WTC11 (cell line): ENCODE results near the gene RPL19. TPM values are rescaled to one million over a fixed set of nuclear protein-coding genes. Genes with fewer than 3 reads are reported as not detected.
A peak's percentile ranks its signal among the peaks of the same experiment; 100 is the strongest.

ENCODE experiments used
- ATAC-seq: fragments of 200-7000 bp; cut with Tn5 transposase; 2 replicates; pipeline ENCODE4 v1.10.0; 2021; ENCODE audit warnings: mild to moderate bottlenecking, moderate library complexity
- CTCF ChIA-PET: fragments of 300-600 bp; sonication (Branson Sonifier 250); formaldehyde crosslinking; loops from one replicate; lab custom pipeline; 2021; ENCODE audit warnings: antibody characterized with exemption; lab: Charles Lee
- POLR2A ChIA-PET: fragments of 350-600 bp; sonication (Branson Sonifier 250); formaldehyde crosslinking; loops from one replicate; lab custom pipeline; 2021; ENCODE audit warnings: antibody characterized with exemption; lab: Charles Lee
- DNase-seq: peaks from one replicate; pipeline ENCODE4 v3.0.0; 2021; ENCODE audit warnings: low spot score
- H3K27ac Mint-ChIP-seq: 2 replicates; pipeline ENCODE4 v1.8.0; 2021; ENCODE audit warnings: mixed read lengths
- H3K27me3 Mint-ChIP-seq: 2 replicates; pipeline ENCODE4 v1.8.0; 2021; ENCODE audit warnings: low read depth, mild to moderate bottlenecking, moderate library complexity, mixed read lengths
- H3K36me3 Mint-ChIP-seq: 2 replicates; pipeline ENCODE4 v1.8.0; 2021; ENCODE audit warnings: mixed read lengths
- H3K4me1 Mint-ChIP-seq: 2 replicates; pipeline ENCODE4 v1.8.0; 2022; ENCODE audit warnings: mixed read lengths
- H3K4me3 Mint-ChIP-seq: 2 replicates; pipeline ENCODE4 v1.8.0; 2021; ENCODE audit warnings: mild to moderate bottlenecking, moderate library complexity, mixed read lengths
- H3K9me3 Mint-ChIP-seq: 2 replicates; pipeline ENCODE4 v1.8.0; 2021; ENCODE audit warnings: mixed read lengths
- ATF1 ChIP-seq: sonication (generic); formaldehyde crosslinking; IDR thresholded peaks from 2 replicates; pipeline ENCODE4 v1.8.1; 2023; ENCODE audit warnings: mild to moderate bottlenecking, moderate library complexity, missing genetic modification reagents
- NR2C2 ChIP-seq: sonication (generic); formaldehyde crosslinking; IDR thresholded peaks from 2 replicates; pipeline ENCODE4 v1.8.0; 2022; ENCODE audit warnings: mild to moderate bottlenecking, missing genetic modification reagents
- RORB ChIP-seq: fragments of 250-450 bp; sonication (Bioruptor Pico); IDR thresholded peaks from 2 replicates; pipeline ENCODE4 v1.9.0; 2021; ENCODE audit warnings: mild to moderate bottlenecking
- ZNF121 ChIP-seq: sonication (generic); formaldehyde crosslinking; IDR thresholded peaks from 2 replicates; pipeline ENCODE4 v1.8.0; 2023; ENCODE audit warnings: missing genetic modification reagents
- total RNA-seq: library from RNA; stranded (reverse); gene quantifications from 3 replicates; pipeline ENCODE4 v1.2.3, GENCODE V29; 2021
- TF ChIP-seq, protein P1 (sequence below): fragments of 250-450 bp; sonication (Bioruptor Pico); IDR thresholded peaks from 2 replicates; pipeline ENCODE4 v1.9.0; 2021; ENCODE audit warnings: mild to moderate bottlenecking
- TF ChIP-seq, protein P2 (sequence below): sonication (generic); formaldehyde crosslinking; IDR thresholded peaks from 2 replicates; pipeline ENCODE4 v1.8.1; 2023; ENCODE audit warnings: mild to moderate bottlenecking, missing genetic modification reagents, borderline replicate concordance
- TF ChIP-seq, protein P3 (sequence below): sonication (generic); formaldehyde crosslinking; IDR thresholded peaks from 2 replicates; pipeline ENCODE4 v1.8.0; 2023; ENCODE audit warnings: missing genetic modification reagents, mild to moderate bottlenecking, borderline replicate concordance
- TF ChIP-seq, protein P4 (sequence below): sonication (generic); formaldehyde crosslinking; IDR thresholded peaks from 2 replicates; pipeline ENCODE4 v1.8.0; 2022; ENCODE audit warnings: missing genetic modification reagents
- TF ChIP-seq, protein P5 (sequence below): fragments of 200-600 bp; IDR thresholded peaks from 2 replicates; pipeline ENCODE4 v1.8.0; 2022; ENCODE audit warnings: antibody characterized with exemption
- TF ChIP-seq, protein P6 (sequence below): sonication (generic); formaldehyde crosslinking; IDR thresholded peaks from 2 replicates; pipeline ENCODE4 v1.8.1; 2023; ENCODE audit warnings: mild to moderate bottlenecking, missing genetic modification reagents
- TF ChIP-seq, protein P7 (sequence below): sonication (generic); formaldehyde crosslinking; IDR thresholded peaks from 2 replicates; pipeline ENCODE4 v1.8.0; 2023; ENCODE audit warnings: mild to moderate bottlenecking, missing genetic modification reagents

The RPL19 gene
- total RNA-seq, 1 experiment from 2014 or later, result 1,970 TPM

DNA sequence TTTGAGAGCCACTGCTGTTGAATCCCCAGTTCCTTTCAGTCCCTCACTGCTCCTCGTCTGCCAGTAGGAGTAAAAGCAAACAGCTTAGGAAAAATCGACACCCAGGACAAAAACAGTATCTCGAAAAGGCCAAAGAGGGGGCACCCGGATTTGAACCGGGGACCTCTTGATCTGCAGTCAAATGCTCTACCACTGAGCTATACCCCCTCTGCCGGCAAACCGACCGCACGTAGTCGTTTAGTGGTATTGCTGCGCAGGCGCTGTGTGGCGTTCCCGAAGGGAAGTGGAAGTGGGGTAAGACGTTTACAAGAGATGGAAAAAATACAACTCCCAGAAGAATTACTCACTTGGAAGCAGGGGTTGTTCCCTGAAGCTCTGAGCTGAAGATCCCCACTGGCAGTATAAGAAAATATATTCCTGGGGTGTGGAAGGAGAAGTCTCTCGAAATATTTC, 46.5 kb upstream of the RPL19 start:
- ATAC-seq (peak; percentile 22), DNase-seq (peak; percentile 92)
- TF ChIP-seq, protein P1, sequence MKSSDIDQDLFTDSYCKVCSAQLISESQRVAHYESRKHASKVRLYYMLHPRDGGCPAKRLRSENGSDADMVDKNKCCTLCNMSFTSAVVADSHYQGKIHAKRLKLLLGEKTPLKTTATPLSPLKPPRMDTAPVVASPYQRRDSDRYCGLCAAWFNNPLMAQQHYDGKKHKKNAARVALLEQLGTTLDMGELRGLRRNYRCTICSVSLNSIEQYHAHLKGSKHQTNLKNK, result 0 out of 2 replicates have a peak, but pooled peaks have one; percentile 27
- TF ChIP-seq, protein P2, sequence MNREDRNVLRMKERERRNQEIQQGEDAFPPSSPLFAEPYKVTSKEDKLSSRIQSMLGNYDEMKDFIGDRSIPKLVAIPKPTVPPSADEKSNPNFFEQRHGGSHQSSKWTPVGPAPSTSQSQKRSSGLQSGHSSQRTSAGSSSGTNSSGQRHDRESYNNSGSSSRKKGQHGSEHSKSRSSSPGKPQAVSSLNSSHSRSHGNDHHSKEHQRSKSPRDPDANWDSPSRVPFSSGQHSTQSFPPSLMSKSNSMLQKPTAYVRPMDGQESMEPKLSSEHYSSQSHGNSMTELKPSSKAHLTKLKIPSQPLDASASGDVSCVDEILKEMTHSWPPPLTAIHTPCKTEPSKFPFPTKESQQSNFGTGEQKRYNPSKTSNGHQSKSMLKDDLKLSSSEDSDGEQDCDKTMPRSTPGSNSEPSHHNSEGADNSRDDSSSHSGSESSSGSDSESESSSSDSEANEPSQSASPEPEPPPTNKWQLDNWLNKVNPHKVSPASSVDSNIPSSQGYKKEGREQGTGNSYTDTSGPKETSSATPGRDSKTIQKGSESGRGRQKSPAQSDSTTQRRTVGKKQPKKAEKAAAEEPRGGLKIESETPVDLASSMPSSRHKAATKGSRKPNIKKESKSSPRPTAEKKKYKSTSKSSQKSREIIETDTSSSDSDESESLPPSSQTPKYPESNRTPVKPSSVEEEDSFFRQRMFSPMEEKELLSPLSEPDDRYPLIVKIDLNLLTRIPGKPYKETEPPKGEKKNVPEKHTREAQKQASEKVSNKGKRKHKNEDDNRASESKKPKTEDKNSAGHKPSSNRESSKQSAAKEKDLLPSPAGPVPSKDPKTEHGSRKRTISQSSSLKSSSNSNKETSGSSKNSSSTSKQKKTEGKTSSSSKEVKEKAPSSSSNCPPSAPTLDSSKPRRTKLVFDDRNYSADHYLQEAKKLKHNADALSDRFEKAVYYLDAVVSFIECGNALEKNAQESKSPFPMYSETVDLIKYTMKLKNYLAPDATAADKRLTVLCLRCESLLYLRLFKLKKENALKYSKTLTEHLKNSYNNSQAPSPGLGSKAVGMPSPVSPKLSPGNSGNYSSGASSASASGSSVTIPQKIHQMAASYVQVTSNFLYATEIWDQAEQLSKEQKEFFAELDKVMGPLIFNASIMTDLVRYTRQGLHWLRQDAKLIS (CRISPR knock-in tag), result no peak
- Mint-ChIP-seq H3K27me3 (peaks cover 43% of the 10 kb centered on the region), H3K4me1 (peaks cover 21% of the 10 kb centered on the region), H3K36me3 (0 out of 2 replicates have a peak, but pooled peaks cover 2% of the 10 kb centered on the region), H3K4me3 (peak overlapping the region; percentile 100), H3K27ac (peak overlapping the region; percentile 13), H3K9me3 (no peaks in the 10 kb centered on the region)
- ChIA-PET CTCF (interaction anchor here (0.5 to 6.8 kb wide), 44 partner anchors 12 to 390 kb away, joined by 3 to 191 read pairs (median 6); partner anchors contain the start of genes ARL5C, FBXO47, LASP1 and LASP1NB), POLR2A (interaction anchor here (1.2 to 2.2 kb wide), 5 partner anchors 11 to 229 kb away, joined by 3 to 9 read pairs (median 5); no protein-coding TSS in a partner anchor)

DNA sequence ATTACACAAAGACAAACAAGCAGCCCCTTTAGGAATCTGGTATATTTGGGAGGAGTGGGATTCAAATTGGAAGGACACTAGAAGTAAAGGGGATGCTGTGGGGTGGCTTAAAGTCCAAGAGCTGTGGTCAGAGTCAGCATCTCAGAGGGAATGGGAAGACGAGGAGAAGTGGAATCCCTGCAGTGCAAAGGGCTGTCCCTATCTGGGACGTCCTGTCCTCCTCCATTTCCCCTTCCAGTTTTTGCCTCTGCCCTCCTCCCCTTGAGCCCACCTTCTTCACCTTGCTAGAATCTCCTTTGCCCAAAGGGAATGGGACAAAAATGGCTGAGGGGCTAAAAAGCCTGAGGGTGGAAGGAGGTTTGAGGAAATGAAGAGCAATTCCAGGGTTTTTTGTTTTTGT, 44.4 kb upstream of the RPL19 start:
- Mint-ChIP-seq H3K4me1 (peaks cover 17% of the 10 kb centered on the region), H3K9me3 (no peaks in the 10 kb centered on the region), H3K36me3 (0 out of 2 replicates have a peak, but pooled peaks cover 2% of the 10 kb centered on the region), H3K4me3 (peak overlapping the region; percentile 100), H3K27ac (no peak overlapping the region), H3K27me3 (peaks cover 24% of the 10 kb centered on the region)
- ChIA-PET CTCF (interaction anchor here (1.6 to 6.8 kb wide), 3 partner anchors 10 to 89 kb away, joined by 5 to 130 read pairs (median 13); partner anchors contain the start of gene ARL5C), POLR2A (no interaction called here)
- DNase-seq (no peak), ATAC-seq (no peak)
- TF ChIP-seq NR2C2 (CRISPR knock-in tag), result no peak
- TF ChIP-seq, protein P3, sequence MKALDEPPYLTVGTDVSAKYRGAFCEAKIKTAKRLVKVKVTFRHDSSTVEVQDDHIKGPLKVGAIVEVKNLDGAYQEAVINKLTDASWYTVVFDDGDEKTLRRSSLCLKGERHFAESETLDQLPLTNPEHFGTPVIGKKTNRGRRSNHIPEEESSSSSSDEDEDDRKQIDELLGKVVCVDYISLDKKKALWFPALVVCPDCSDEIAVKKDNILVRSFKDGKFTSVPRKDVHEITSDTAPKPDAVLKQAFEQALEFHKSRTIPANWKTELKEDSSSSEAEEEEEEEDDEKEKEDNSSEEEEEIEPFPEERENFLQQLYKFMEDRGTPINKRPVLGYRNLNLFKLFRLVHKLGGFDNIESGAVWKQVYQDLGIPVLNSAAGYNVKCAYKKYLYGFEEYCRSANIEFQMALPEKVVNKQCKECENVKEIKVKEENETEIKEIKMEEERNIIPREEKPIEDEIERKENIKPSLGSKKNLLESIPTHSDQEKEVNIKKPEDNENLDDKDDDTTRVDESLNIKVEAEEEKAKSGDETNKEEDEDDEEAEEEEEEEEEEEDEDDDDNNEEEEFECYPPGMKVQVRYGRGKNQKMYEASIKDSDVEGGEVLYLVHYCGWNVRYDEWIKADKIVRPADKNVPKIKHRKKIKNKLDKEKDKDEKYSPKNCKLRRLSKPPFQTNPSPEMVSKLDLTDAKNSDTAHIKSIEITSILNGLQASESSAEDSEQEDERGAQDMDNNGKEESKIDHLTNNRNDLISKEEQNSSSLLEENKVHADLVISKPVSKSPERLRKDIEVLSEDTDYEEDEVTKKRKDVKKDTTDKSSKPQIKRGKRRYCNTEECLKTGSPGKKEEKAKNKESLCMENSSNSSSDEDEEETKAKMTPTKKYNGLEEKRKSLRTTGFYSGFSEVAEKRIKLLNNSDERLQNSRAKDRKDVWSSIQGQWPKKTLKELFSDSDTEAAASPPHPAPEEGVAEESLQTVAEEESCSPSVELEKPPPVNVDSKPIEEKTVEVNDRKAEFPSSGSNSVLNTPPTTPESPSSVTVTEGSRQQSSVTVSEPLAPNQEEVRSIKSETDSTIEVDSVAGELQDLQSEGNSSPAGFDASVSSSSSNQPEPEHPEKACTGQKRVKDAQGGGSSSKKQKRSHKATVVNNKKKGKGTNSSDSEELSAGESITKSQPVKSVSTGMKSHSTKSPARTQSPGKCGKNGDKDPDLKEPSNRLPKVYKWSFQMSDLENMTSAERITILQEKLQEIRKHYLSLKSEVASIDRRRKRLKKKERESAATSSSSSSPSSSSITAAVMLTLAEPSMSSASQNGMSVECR (CRISPR knock-in tag), result no peak
- TF ChIP-seq, protein P4, sequence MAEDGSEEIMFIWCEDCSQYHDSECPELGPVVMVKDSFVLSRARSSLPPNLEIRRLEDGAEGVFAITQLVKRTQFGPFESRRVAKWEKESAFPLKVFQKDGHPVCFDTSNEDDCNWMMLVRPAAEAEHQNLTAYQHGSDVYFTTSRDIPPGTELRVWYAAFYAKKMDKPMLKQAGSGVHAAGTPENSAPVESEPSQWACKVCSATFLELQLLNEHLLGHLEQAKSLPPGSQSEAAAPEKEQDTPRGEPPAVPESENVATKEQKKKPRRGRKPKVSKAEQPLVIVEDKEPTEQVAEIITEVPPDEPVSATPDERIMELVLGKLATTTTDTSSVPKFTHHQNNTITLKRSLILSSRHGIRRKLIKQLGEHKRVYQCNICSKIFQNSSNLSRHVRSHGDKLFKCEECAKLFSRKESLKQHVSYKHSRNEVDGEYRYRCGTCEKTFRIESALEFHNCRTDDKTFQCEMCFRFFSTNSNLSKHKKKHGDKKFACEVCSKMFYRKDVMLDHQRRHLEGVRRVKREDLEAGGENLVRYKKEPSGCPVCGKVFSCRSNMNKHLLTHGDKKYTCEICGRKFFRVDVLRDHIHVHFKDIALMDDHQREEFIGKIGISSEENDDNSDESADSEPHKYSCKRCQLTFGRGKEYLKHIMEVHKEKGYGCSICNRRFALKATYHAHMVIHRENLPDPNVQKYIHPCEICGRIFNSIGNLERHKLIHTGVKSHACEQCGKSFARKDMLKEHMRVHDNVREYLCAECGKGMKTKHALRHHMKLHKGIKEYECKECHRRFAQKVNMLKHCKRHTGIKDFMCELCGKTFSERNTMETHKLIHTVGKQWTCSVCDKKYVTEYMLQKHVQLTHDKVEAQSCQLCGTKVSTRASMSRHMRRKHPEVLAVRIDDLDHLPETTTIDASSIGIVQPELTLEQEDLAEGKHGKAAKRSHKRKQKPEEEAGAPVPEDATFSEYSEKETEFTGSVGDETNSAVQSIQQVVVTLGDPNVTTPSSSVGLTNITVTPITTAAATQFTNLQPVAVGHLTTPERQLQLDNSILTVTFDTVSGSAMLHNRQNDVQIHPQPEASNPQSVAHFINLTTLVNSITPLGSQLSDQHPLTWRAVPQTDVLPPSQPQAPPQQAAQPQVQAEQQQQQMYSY (CRISPR knock-in tag), result peak; percentile 87

DNA sequence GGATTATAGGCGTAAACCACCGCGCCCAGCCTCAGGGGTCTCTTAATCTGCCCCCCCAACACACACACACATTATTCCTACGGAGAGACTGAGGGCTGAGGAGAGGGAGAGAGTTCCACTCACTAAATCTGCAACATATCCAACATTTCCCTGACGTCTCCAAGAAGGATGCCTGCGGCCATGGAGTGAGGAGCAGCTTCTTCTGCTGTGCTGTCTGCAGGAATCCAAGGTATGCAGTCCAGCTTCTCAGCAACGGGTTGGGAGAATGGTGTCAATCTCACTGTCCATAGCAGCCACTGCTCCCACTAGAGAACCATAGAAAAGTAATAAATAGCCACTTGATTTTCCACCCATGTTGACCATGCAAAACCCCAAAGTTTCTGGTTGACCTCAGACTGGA, 43.6 kb upstream of the RPL19 start:
- no peak overlapping the region for H3K4me3 Mint-ChIP-seq
- 0 out of 2 replicates have a peak, but pooled peaks cover 2% of the 10 kb centered on the region for H3K36me3 Mint-ChIP-seq
- CTCF ChIA-PET, result interaction anchor here (1.0 to 6.8 kb wide), 6 partner anchors 9 to 173 kb away, joined by 3 to 130 read pairs (median 5); partner anchors contain the start of gene ARL5C
- POLR2A ChIA-PET, result no interaction called here
- peaks cover 17% of the 10 kb centered on the region for H3K4me1 Mint-ChIP-seq
- DNase-seq, result no peak
- peaks cover 19% of the 10 kb centered on the region for H3K27me3 Mint-ChIP-seq
- H3K27ac Mint-ChIP-seq, result no peak overlapping the region
- ATAC-seq, result no peak
- H3K9me3 Mint-ChIP-seq, result no peaks in the 10 kb centered on the region
- TF ChIP-seq, protein P5, sequence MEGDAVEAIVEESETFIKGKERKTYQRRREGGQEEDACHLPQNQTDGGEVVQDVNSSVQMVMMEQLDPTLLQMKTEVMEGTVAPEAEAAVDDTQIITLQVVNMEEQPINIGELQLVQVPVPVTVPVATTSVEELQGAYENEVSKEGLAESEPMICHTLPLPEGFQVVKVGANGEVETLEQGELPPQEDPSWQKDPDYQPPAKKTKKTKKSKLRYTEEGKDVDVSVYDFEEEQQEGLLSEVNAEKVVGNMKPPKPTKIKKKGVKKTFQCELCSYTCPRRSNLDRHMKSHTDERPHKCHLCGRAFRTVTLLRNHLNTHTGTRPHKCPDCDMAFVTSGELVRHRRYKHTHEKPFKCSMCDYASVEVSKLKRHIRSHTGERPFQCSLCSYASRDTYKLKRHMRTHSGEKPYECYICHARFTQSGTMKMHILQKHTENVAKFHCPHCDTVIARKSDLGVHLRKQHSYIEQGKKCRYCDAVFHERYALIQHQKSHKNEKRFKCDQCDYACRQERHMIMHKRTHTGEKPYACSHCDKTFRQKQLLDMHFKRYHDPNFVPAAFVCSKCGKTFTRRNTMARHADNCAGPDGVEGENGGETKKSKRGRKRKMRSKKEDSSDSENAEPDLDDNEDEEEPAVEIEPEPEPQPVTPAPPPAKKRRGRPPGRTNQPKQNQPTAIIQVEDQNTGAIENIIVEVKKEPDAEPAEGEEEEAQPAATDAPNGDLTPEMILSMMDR, result no peak
- TF ChIP-seq, protein P6, sequence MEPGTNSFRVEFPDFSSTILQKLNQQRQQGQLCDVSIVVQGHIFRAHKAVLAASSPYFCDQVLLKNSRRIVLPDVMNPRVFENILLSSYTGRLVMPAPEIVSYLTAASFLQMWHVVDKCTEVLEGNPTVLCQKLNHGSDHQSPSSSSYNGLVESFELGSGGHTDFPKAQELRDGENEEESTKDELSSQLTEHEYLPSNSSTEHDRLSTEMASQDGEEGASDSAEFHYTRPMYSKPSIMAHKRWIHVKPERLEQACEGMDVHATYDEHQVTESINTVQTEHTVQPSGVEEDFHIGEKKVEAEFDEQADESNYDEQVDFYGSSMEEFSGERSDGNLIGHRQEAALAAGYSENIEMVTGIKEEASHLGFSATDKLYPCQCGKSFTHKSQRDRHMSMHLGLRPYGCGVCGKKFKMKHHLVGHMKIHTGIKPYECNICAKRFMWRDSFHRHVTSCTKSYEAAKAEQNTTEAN, result no peak
- TF ChIP-seq RORB (CRISPR knock-in tag) (no peak), ZNF121 (CRISPR knock-in tag) (no peak), ATF1 (CRISPR knock-in tag) (no peak)
- TF ChIP-seq, protein P7, sequence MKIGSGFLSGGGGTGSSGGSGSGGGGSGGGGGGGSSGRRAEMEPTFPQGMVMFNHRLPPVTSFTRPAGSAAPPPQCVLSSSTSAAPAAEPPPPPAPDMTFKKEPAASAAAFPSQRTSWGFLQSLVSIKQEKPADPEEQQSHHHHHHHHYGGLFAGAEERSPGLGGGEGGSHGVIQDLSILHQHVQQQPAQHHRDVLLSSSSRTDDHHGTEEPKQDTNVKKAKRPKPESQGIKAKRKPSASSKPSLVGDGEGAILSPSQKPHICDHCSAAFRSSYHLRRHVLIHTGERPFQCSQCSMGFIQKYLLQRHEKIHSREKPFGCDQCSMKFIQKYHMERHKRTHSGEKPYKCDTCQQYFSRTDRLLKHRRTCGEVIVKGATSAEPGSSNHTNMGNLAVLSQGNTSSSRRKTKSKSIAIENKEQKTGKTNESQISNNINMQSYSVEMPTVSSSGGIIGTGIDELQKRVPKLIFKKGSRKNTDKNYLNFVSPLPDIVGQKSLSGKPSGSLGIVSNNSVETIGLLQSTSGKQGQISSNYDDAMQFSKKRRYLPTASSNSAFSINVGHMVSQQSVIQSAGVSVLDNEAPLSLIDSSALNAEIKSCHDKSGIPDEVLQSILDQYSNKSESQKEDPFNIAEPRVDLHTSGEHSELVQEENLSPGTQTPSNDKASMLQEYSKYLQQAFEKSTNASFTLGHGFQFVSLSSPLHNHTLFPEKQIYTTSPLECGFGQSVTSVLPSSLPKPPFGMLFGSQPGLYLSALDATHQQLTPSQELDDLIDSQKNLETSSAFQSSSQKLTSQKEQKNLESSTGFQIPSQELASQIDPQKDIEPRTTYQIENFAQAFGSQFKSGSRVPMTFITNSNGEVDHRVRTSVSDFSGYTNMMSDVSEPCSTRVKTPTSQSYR (CRISPR knock-in tag), result no peak
